Stimulated activated CD4-positive, alpha-beta T cell treated with anti-CD3 and anti-CD28 coated beads, Interleukin-15, amount 100 ng/mL, for 48 hours (primary cell): ENCODE results near the gene FAM169A.
"Not testable (repeated sequence)": the region's sequence is repeated elsewhere in the genome, so short reads cannot be mapped to it uniquely, and the experiment has no call there.

Experiments
- DNase-seq, 2 donors: peaks; one replicate each; pipeline ENCODE4 v3.0.0-alpha.2; 2020; ENCODE audit warnings: low read depth in 2 of 2

The FAM169A gene

GRCh38 chr5:74870299-74871067 is 4.3 kb upstream of the FAM169A start:
- no peak for DNase-seq

GRCh38 chr5:74869414-74869813 is 3.2 kb upstream of the FAM169A start:
- DNase-seq = not testable (repeated sequence)

- DNase-seq = peak in 1 of 2 donors; percentile 2
Measured at GRCh38 chr5:74866596-74867162, 492 bp upstream of the FAM169A start.

- no peak for DNase-seq
Measured at GRCh38 chr5:74865256-74865803, 857 bp downstream of the FAM169A start.

GRCh38 chr5:74864823-74865222 is 1.4 kb downstream of the FAM169A start:
- DNase-seq = no peak

GRCh38 chr5:74863726-74864125 is 2.5 kb downstream of the FAM169A start:
- no peak for DNase-seq

- DNase-seq = no peak
Measured at GRCh38 chr5:74862221-74862620, 4.0 kb downstream of the FAM169A start.

GRCh38 chr5:74856975-74857374 is 9.2 kb downstream of the FAM169A start:
- not testable (repeated sequence) for DNase-seq

GRCh38 chr5:74853256-74853655 is 12.9 kb downstream of the FAM169A start:
- no peak for DNase-seq

GRCh38 chr5:74851684-74852353 is 14.4 kb downstream of the FAM169A start:
- DNase-seq = no peak

GRCh38 chr5:74850789-74851425 is 15.3 kb downstream of the FAM169A start:
- no peak for DNase-seq

- DNase-seq = no peak
Measured at GRCh38 chr5:74850030-74850429, 16.2 kb downstream of the FAM169A start.

- DNase-seq = no peak
Measured at GRCh38 chr5:74848553-74849025, 17.6 kb downstream of the FAM169A start.

- no peak for DNase-seq
Measured at GRCh38 chr5:74839229-74839628, 27.0 kb downstream of the FAM169A start.

- no peak for DNase-seq
Measured at GRCh38 chr5:74838262-74838661, 27.9 kb downstream of the FAM169A start.

- DNase-seq = no peak
Measured at GRCh38 chr5:74837115-74837514, 29.1 kb downstream of the FAM169A start.

GRCh38 chr5:74833537-74834266 is 32.5 kb downstream of the FAM169A start:
- DNase-seq = no peak

GRCh38 chr5:74829413-74829812 is 36.8 kb downstream of the FAM169A start:
- no peak for DNase-seq

GRCh38 chr5:74822288-74822687 is 43.9 kb downstream of the FAM169A start:
- DNase-seq = no peak

- DNase-seq = no peak
Measured at GRCh38 chr5:74816875-74817274, 49.3 kb downstream of the FAM169A start.

- no peak for DNase-seq
Measured at GRCh38 chr5:74810915-74811314, 55.3 kb downstream of the FAM169A start.
